Mesenteric fat pad (tissue), 1 donor: ENCODE results near the gene C5orf15. TPM values are rescaled to one million over a fixed set of nuclear protein-coding genes. Genes with fewer than 3 reads are reported as not detected.

ENCODE experiments used
- DNase-seq: peaks from one replicate; pipeline ENCODE4 v3.0.0-alpha.2; 2020; ENCODE audit warnings: low spot score
- total RNA-seq: library from RNA; stranded (reverse); fragmentation: NEBNext Ultra II Directional; extraction: Animal tissue kit (Norgen Biotek cat#: 25700); gene quantifications from one replicate; pipeline ENCODE4 v1.2.1, GENCODE V29; 2021
- donor health status: DM: yes; HTN: yes; CAD: no.

C5orf15 gene
- total RNA-seq, 1 donor from 2014 or later: 29.7 TPM

GRCh38 chr5:133925269-133925668, 43.2 kb downstream of the C5orf15 start:
- DNase-seq: no peak

GRCh38 chr5:133924221-133924920, 44.1 kb downstream of the C5orf15 start:
- no peak for DNase-seq

GRCh38 chr5:133921979-133922378, 46.4 kb downstream of the C5orf15 start:
- DNase-seq: no peak

DNA sequence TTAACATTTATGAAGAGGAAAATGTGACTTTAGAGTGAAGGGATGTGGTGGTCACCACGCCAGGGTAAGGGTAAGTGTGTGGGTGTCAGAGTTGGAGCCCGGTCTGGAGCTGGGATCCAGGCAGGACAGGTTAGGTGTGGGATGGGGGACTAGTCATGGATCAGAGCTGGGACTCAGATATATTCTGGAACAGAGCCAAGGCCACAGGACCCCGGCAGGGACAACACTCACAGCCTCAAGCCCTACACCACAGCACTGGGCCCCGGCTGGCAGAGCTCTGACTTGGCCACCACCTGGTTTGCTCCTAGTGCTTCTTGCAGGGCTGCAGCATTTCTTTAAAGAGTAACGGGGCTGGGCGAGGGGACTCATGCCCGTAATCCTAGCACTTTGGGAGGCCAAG, 47.4 kb downstream of the C5orf15 start:
- no peak for DNase-seq

DNA sequence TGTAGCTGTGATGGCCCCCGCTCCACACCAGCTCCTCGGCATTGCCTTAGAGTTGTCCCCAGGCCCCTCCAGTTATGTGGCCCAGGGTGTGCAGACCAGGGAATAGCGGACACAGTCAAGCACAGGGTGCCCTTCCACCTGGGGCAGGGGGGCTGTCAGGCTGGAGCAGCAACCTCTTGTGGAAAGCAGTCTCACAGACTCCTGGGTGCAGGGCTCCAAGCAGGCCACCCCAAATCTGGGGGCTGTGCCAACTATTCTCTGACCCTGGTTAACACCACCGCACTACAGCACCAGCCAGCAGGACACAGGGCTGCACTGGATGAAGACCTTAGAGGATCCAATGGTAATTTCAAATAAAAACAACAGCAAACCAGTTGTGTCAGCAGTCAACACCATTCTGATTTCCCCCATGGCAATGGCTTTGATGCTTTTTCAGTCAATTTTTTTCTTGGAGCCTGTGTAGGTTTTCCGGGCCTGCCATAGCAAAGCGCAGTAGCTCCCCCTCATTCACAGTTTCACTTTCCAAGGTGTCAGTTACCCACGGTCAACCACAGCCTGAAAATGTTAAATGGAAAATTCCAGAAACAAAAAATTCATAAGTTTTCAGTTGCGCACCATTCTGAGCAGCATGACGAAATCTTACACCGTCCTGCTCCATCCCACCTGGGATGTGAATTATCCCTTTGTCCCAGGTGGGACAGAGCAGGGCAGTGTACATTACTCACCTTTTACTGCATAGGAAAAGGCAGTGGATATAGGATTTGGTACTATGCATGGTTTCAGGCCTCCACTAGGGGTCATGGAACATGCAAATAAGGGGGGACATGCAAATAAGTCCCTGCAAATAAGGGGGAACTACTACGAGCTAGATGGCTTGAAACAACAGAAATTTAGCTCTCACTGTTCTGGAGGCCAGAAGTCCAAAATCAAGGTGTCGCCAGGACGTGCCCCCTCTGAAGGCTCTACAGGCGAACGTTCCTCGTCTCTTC, 49.0 kb downstream of the C5orf15 start:
- no peak for DNase-seq

DNA sequence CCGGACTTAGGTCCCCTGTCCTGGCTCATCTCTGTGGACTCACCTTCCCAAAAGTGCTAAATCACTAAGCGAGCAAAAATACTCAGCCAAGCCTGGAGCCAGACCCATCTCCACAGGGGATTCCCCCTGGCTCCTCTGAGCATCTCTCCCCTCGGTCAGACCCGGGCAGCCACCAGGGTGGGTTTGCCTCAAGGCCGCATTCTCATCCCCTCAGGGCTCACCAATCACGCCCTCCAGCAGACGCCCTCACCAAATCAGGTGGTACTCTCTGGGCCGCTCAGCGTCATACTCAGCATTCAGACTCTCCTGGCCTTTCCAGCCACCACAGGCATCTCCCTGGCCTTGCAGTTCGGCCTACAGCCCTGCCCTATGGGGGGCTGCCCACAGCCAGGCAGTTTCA, 49.7 kb downstream of the C5orf15 start:
- DNase-seq: no peak

DNA sequence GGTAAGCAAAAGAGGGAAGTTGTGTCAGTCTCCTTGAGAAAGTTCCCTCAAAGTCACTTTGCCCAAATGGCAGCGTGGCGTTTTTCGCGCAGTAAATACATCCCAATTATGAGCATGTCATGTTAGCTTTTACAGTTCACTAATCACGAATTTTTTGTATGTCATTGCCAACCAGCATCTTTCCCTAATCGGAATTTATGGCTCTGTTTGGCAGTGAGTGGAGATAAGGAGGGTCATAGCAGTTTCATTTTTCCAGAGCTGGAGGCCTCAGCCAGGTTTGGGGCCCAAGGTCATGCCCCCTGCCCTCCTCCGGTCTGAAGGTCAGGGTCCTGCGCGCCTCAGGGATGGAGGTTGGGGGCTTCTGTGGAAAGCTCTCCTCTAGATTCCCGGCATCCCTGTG, 50.1 kb downstream of the C5orf15 start:
- DNase-seq: no peak

DNA sequence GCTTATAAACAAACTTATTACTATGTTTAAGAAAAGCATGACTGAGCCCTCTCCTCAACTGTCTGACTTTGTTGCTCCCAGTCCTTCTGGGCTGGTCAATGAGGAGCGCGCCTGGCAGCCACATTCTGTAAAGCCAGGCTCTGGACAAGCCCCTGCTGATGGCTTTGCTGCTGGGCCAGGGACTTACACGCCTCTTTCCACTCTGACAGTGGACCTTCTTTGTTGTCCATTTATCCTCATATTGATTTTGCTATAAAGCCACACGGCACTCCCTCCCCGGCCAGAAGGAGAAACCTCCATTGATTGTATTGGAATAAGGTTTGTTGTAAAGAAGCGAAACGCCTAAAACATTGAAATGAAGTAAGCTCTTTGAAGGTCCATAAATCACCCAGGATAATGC, 50.6 kb downstream of the C5orf15 start:
- no peak for DNase-seq

- DNase-seq: no peak
Observed at GRCh38 chr5:133916914-133917313, 51.5 kb downstream of the C5orf15 start.

DNA sequence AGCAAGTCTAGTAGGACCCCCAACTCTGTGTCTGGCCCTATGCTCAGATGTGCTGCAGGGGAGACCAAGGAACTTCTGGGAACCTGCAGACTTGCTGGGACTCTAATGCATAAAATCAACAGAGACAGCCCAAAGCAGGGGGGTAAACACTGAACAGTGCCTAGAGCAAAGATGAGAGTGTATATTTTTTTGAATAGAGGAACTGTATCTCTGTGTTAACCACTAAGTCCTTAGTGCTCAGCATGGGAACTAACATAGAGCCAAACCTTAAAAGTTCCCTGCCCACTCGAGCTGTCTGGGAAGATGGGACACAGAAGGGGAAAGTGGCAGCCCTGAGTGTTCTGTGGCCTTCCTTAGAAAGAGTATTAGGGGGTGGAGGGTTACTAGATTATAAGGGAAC, 51.9 kb downstream of the C5orf15 start:
- DNase-seq: no peak

GRCh38 chr5:133914434-133914833, 54.0 kb downstream of the C5orf15 start:
- DNase-seq: no peak

DNA sequence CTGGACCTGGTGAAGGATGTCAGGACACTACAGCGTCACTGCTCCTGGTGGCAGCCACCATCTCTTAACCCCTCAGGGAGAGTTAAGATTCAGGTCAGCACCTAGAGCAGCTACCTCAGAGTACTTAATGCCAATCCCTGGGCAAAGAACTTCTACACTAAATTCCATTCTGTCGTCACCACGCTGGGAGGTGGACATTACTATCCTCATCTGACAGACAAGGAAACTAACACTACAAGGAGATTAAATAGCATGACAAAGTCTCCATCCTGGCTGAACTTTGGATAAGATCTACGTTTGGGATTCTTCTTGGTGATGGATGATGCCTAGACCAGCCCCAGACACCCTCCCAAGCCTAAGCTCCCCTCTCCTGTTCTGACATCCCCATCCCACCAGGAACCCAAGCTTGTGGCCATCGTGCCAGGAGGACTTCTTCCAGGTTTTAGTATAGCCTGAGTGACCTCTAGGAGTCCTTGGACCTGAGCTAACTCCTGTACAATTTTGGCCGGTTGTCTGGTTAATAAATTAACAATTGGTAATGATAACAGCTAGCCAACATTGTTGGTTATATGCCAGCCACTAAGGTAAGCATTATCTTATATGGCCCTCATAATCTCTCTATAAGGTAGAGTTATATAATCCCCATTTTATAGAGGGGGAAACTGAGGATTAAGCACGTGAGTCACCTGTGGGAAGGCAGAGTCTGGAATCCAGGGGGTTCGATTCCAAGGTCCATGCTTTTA, 54.8 kb downstream of the C5orf15 start:
- no peak for DNase-seq

- no peak for DNase-seq
Observed at GRCh38 chr5:133912951-133913350, 55.5 kb downstream of the C5orf15 start.

- DNase-seq: no peak
Observed at GRCh38 chr5:133910571-133910970, 57.9 kb downstream of the C5orf15 start.

GRCh38 chr5:133909603-133910002, 58.8 kb downstream of the C5orf15 start:
- DNase-seq: no peak

DNA sequence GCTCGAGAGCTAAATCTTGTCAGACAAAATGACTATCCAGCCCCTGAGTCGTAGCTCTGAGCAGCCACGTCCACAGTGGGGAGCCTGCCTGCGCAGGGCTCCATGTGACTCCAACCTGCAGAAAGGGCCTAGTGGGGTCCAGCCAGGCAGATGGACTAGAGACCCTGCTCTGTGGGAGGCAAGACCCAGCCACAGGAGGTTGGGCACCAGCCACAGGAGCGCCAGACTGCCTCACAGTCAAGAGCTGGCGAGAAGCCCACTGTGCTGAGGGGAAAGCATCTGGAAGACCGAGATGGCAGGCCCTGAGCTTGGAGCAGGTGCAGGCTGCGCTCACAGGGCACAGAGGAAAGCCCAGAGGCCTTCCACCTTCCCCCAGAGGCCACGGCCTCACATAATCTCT, 61.4 kb downstream of the C5orf15 start:
- no peak for DNase-seq

DNA sequence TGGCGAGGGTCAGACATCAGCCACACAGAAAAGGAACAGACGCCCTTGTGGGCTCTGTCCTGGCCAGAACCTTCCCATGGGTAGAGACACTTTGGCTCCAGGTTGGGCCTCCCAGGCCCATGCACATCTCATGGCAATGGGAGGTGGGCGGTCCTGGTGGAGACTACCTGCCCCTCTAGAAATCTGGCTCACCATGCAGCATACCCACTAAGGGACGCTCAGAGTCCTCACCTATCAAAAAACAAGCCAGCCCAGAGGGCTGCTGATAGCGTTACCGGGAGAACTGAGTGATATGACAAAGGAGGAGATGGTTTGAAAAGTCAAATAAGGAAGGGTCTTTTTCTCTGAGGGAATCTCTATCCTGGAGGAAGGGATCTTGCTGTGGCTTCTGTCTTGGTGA, 62.1 kb downstream of the C5orf15 start:
- no peak for DNase-seq
